ENCODE results near the gene TRIM73.
"Not testable (repeated sequence)": the region's sequence is repeated elsewhere in the genome, so short reads cannot be mapped to it uniquely, and the experiment has no call there.

DNA sequence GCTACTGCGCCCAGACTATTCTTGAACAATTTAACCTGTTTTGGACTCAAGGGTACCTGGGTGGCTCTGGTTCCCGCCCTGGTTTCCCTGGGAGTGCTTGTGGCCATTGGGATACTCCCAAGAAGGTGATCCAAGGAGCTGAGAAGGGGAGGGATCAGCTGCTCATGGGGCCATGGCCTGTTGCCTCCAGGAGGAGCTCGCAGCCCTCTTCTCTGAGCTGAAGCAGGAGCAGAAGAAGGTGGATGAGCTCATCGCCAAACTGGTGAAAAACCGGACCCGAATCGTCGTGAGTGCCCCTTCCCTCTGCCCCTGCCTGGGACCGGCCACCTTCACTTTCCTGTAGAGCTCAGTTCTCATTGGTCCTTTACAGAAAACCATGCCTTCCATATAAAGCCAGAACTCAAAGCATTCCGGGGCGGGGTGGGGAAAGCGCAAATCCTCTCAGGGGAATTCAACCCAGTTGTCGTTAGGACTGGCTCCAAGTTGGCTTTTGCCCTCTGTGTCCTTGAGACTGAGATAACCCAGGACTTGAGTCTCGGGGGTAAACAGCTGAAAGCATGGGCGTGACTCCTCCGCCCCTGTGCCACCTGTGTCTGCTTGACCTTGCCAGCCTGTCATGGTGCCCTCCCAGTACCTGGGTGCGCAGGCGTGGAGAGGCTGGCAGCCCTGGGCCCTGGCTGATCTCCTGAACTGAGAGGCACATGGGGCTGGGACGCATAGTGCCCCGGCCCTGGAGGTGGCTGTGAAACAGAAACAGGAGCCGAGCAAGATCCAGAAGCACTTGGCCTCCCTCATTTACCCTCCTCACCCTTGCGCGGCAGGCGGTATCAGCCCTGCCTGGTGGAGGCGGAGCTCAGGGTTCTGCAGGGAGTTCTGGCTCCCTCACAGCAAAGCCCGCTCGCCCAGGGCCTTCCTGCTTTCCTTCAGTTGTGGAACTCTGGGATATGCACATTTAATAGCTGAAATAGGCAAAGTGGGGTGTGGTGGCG is 8.3 kb downstream of the TRIM73 start:
- TF ChIP-seq NFRKB (IDR thresholded peaks at IDR 0.05); FOXM1 (IDR thresholded peaks at IDR 0.05; ENCODE audit: borderline replicate concordance); FOXA1 (IDR thresholded peaks at IDR 0.05); ZNF384 (IDR thresholded peaks at IDR 0.05); SUZ12 (IDR thresholded peaks at IDR 0.05); HDGF (IDR thresholded peaks at IDR 0.05; ENCODE audit: borderline replicate concordance); TARDBP (IDR thresholded peaks at IDR 0.05): not testable (repeated sequence)
